ENCODE data around the gene C22orf42.
A peak's percentile ranks its signal among the peaks of the same experiment; 100 is the strongest.

DNA sequence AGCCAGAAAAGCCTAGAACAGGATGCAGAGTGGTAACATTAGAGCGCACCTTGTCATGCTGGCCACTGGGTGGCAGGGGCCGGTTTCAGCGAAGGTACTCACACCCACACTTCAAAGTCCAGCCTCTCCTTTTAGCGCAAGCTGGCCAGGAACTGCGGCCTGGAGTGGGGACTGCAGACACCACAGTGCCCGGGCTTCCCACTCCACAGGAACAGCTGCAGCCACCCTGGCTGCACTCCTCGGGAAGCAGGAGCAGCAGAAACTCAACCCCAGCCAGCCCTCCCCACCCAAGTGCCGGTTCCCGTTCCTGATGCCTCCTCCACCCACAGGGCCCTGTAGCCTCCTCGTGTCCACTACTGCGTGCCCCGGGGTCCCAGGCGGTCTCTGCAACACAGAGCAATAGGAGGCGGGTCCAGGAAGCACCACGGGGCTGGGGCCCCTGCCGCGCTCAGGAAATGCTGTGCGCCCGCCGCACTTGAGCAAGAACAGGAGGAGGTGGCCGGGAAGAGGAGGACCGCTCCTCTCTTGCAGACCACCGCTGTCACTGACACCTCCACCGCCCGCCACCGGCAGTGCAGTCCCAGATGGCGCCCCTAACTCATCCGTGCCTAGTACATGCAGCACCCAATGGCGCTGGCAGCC lies 43.6 kb upstream of the C22orf42 start:
- TF ChIP-seq POLR2A (IDR thresholded peaks at IDR 0.05), result no peak
- no peak for TF ChIP-seq POLR2AphosphoS5 (IDR thresholded peaks at IDR 0.05)
- TF ChIP-seq, protein P1, sequence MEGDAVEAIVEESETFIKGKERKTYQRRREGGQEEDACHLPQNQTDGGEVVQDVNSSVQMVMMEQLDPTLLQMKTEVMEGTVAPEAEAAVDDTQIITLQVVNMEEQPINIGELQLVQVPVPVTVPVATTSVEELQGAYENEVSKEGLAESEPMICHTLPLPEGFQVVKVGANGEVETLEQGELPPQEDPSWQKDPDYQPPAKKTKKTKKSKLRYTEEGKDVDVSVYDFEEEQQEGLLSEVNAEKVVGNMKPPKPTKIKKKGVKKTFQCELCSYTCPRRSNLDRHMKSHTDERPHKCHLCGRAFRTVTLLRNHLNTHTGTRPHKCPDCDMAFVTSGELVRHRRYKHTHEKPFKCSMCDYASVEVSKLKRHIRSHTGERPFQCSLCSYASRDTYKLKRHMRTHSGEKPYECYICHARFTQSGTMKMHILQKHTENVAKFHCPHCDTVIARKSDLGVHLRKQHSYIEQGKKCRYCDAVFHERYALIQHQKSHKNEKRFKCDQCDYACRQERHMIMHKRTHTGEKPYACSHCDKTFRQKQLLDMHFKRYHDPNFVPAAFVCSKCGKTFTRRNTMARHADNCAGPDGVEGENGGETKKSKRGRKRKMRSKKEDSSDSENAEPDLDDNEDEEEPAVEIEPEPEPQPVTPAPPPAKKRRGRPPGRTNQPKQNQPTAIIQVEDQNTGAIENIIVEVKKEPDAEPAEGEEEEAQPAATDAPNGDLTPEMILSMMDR (IDR thresholded peaks at IDR 0.05), result peak; percentile 12 to 41
